ENCODE data around the gene ZNF611.

GRCh38 chr19:52710538-52710937 is 24.3 kb downstream of the ZNF611 start:
- TF ChIP-seq SP1 (IDR thresholded peaks at IDR 0.05), result no peak
- TF ChIP-seq SUZ12 (IDR thresholded peaks at IDR 0.05), result no peak

Measured in HEK293T (cell line).